22Rv1 (cell line): ENCODE data around the gene TSPAN9.

Experiments used
- CTCF ChIP-seq: fragments of 450-650 bp; IDR thresholded peaks from 2 replicates; pipeline ENCODE4 v1.5.1; 2017; ENCODE audit warnings: mild to moderate bottlenecking
- ZFX ChIP-seq: fragments of 450-650 bp; IDR thresholded peaks from 2 replicates; pipeline ENCODE4 v1.6.1; 2017; ENCODE audit warnings: antibody characterized with exemption, borderline replicate concordance

- no peak for TF ChIP-seq CTCF
- TF ChIP-seq ZFX: no peak
Measured at GRCh38 chr12:3061059-3061458, 16.1 kb upstream of the TSPAN9 start.
